SK-N-SH treated with all-trans-retinoic acid at 6 μM for 48 hours (cell line): ENCODE measurements around the gene ATOH8.

Experiments used
- ESRRG ChIP-seq: fragments of 250-450 bp; sonication (Bioruptor Pico); IDR thresholded peaks from 2 replicates; pipeline ENCODE4 v1.6.1; 2021; ENCODE audit warnings: mild to moderate bottlenecking
- ISL1 ChIP-seq: fragments of 250-450 bp; sonication (Bioruptor Pico); IDR thresholded peaks from 2 replicates; pipeline ENCODE4 v2.1.2; 2022; ENCODE audit warnings: mild to moderate bottlenecking, moderate library complexity
- RARB ChIP-seq: fragments of 250-450 bp; sonication (Bioruptor Pico); IDR thresholded peaks from 2 replicates; pipeline ENCODE4 v1.8.0; 2021; ENCODE audit warnings: mild to moderate bottlenecking, moderate library complexity
- TCF4 ChIP-seq: fragments of 250-450 bp; sonication (Bioruptor Pico); IDR thresholded peaks from 2 replicates; pipeline ENCODE4 v1.8.0; 2021; ENCODE audit warnings: mild to moderate bottlenecking, moderate library complexity, borderline replicate concordance
- ZC3H10 ChIP-seq: fragments of 250-450 bp; sonication (Bioruptor Pico); IDR thresholded peaks from 2 replicates; pipeline ENCODE4 v1.5.1; 2021; ENCODE audit warnings: mild to moderate bottlenecking, moderate library complexity
- ZFP3 ChIP-seq: fragments of 250-450 bp; sonication (Bioruptor Pico); IDR thresholded peaks from 2 replicates; pipeline ENCODE4 v1.5.0; 2020; ENCODE audit warnings: mild to moderate bottlenecking, moderate library complexity
- ZNF565 ChIP-seq: fragments of 450-650 bp; formaldehyde crosslinking; conservative IDR thresholded peaks from 2 replicates; pipeline ENCODE4 v1.5.0; 2020; ENCODE audit warnings: low read depth, mild to moderate bottlenecking, moderate library complexity

DNA sequence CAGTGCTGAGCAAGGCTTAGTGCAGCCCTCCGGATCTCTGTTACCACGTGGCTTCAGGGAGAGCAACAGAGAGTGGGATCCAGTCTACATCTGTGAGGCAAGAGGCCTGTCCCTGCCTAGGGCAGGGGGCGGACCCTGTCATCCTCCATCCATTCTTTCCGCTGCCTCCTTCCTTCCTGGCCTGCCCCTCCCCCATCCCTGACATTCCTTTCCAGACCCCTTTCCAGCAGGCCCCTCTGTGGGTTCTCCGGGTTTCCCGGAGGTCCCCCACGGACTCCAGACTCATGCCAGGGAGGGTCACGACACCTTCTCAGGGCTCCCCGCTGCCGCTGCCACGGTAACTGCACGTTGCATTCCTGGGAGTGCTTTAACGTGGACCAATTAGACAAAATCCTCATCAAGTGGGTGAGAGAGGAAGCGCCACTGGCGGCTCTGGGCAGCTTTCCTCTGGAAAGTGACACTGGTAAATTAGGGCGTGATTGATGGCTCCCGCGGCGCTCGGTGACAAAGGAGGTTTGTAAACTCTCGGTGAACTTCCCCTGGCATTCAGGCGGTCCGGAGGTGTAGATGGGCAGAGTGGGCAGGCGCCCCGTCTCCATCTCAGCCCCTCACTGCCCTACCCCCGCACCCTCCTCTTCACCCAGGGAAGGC, 11.4 kb downstream of the ATOH8 start:
- TF ChIP-seq RARB: no peak
- no peak for TF ChIP-seq ZFP3 (CRISPR knock-in tag)
- no peak for TF ChIP-seq ISL1 (CRISPR knock-in tag)
- TF ChIP-seq ZC3H10 (CRISPR knock-in tag): no peak
- no peak for TF ChIP-seq ESRRG
- no peak for TF ChIP-seq ZNF565
- TF ChIP-seq TCF4 (CRISPR knock-in tag): no peak
